PFSK-1 (cell line): ENCODE data around the gene GSS.

Experiments
- FOXP2 ChIP-seq: optimal IDR thresholded peaks from 2 replicates; pipeline ENCODE3; 2011; ENCODE audit warnings: borderline replicate concordance, control low read depth, inconsistent platforms; ENCODE audit not compliant: insufficient read depth; ENCODE audit errors: extremely low read length, extremely low read depth
- POLR2AphosphoS5 ChIP-seq: IDR thresholded peaks from 2 replicates; pipeline ENCODE4 v1.6.1; 2012; ENCODE audit warnings: low read depth, mild to moderate bottlenecking, control low read depth, low read length, moderate library complexity
- SIN3A ChIP-seq: IDR thresholded peaks from 2 replicates; pipeline ENCODE4 v1.6.1; 2012; ENCODE audit warnings: mild to moderate bottlenecking, low read length, moderate library complexity, borderline replicate concordance; ENCODE audit not compliant: insufficient read depth
- TAF1 ChIP-seq: IDR thresholded peaks from 2 replicates; pipeline ENCODE4 v1.6.1; 2012; ENCODE audit warnings: low read length, control low read depth, borderline replicate concordance; ENCODE audit not compliant: insufficient read depth
- TF ChIP-seq, protein P1 (sequence below), 2 experiments: IDR thresholded peaks; 2 replicates each; pipeline versions ENCODE4 v1.6.1 to v1.8.0; 2011 to 2012; ENCODE audit warnings: low read depth in 2 of 2, low read length in 2 of 2, control low read depth in 1 of 2, inconsistent platforms in 1 of 2, mild to moderate bottlenecking in 1 of 2, moderate library complexity in 1 of 2; ENCODE audit not compliant: insufficient read depth in 1 of 2

Gene GSS

DNA sequence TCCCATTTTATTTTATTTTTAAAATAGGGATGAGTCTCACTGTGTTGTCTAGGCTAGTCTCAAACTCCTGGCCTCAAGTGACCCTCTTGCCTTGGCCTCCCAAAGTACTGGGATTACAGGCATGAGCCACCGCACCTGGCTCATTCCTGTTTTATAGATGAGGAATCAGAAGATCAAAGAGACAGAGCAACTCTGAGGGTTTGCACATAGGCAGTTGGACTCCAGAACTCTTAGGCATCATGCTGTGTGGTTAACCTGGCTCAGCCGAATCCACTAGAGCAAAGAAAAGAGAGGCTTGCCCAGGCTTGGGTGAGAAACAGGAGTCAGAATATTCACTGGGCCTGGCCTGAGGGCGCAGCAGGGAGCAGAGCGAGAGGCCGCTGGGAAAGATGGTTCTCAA lies 9.4 kb upstream of the GSS start:
- TF ChIP-seq, protein P1, sequence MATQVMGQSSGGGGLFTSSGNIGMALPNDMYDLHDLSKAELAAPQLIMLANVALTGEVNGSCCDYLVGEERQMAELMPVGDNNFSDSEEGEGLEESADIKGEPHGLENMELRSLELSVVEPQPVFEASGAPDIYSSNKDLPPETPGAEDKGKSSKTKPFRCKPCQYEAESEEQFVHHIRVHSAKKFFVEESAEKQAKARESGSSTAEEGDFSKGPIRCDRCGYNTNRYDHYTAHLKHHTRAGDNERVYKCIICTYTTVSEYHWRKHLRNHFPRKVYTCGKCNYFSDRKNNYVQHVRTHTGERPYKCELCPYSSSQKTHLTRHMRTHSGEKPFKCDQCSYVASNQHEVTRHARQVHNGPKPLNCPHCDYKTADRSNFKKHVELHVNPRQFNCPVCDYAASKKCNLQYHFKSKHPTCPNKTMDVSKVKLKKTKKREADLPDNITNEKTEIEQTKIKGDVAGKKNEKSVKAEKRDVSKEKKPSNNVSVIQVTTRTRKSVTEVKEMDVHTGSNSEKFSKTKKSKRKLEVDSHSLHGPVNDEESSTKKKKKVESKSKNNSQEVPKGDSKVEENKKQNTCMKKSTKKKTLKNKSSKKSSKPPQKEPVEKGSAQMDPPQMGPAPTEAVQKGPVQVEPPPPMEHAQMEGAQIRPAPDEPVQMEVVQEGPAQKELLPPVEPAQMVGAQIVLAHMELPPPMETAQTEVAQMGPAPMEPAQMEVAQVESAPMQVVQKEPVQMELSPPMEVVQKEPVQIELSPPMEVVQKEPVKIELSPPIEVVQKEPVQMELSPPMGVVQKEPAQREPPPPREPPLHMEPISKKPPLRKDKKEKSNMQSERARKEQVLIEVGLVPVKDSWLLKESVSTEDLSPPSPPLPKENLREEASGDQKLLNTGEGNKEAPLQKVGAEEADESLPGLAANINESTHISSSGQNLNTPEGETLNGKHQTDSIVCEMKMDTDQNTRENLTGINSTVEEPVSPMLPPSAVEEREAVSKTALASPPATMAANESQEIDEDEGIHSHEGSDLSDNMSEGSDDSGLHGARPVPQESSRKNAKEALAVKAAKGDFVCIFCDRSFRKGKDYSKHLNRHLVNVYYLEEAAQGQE (IDR thresholded peaks at IDR 0.05; ENCODE audit: insufficient read depth in 1 of 2, low read depth in 2 of 2, low read length in 2 of 2), result no peak
- TF ChIP-seq POLR2AphosphoS5 (no peak), FOXP2 (no peak)

GRCh38 chr20:34964486-34964885 lies 8.9 kb upstream of the GSS start:
- TF ChIP-seq, protein P1 (IDR thresholded peaks at IDR 0.05; ENCODE audit: insufficient read depth in 1 of 2, low read depth in 2 of 2, low read length in 2 of 2), result no peak
- no peak for TF ChIP-seq POLR2AphosphoS5
- TF ChIP-seq FOXP2, result no peak
- TF ChIP-seq TAF1, result no peak

DNA sequence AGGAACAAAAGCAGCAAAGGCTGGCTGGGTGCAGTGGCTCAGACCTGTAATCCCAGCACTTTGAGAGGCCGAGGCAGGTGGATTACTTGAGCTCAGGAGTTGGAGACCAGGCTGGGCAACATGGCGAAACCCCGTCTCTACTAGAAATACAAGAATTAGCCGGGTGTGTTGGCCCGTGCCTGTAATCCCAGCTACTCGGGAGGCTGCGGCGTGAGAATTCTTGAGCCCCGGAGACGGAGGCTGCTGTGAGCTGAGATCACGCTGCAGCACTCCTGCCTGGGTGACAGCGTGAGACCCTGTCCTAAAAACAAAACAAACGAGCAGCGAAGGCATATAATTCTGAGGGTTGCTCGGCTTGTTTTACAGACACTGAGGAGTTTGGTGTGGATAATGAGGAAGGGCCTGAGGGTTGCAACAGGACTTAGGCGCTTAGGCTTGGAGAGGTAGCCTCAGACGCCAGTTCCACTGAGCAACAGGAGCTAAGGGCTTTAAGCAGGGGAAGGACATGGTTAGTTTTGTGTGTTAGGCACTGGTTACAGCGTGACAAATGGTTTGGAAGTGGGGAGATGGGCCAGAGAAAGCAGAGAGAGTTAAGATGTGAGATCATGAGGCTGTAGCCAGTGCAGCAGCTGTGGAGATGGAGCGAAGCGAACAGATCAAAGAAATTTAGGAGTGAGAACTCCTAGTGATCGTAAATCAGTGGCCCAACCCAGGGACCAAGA lies 1.3 kb upstream of the GSS start:
- TF ChIP-seq SIN3A (no peak), POLR2AphosphoS5 (no peak), FOXP2 (no peak), TAF1 (no peak)
- TF ChIP-seq, protein P1 (IDR thresholded peaks at IDR 0.05; ENCODE audit: insufficient read depth in 1 of 2, low read depth in 2 of 2, low read length in 2 of 2), result no peak

DNA sequence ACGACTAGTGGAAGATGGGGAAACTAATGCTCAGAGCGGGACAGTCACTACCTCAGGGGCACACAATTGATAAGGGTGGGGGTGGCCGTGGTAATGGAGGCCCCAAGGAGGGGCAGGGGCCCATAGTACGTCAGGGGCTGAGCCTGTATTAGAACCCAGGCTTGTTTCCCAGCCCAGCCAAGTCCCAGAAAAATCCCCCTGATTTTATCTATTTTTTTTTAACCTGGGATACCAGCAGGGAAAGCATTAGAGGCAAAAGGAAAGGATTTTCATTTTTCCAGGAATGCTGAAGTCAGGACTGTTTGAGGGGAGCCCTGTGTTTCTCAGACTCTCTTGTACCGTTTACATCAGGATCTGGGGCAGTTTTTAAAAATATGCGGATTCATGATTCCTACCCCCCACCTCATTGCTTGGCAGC lies 444 bp upstream of the GSS start:
- TF ChIP-seq, protein P1 (IDR thresholded peaks at IDR 0.05; ENCODE audit: insufficient read depth in 1 of 2, low read depth in 2 of 2, low read length in 2 of 2), result no peak
- no peak for TF ChIP-seq TAF1
- TF ChIP-seq FOXP2, result no peak
- TF ChIP-seq SIN3A, result no peak
- no peak for TF ChIP-seq POLR2AphosphoS5

GRCh38 chr20:34954904-34955230 lies 739 bp downstream of the GSS start:
- TF ChIP-seq, protein P1 (IDR thresholded peaks at IDR 0.05; ENCODE audit: insufficient read depth in 1 of 2, low read depth in 2 of 2, low read length in 2 of 2), result no peak
- TF ChIP-seq FOXP2 (no peak), SIN3A (no peak), POLR2AphosphoS5 (no peak), TAF1 (no peak)
